ENCODE results near the gene ADCY4. TPM values are rescaled to one million over a fixed set of nuclear protein-coding genes. Genes with fewer than 3 reads are reported as not detected.
A peak's percentile ranks its signal among the peaks of the same experiment; 100 is the strongest.

Gene ADCY4
- total and polyA plus RNA-seq, 2 of the 13 experiments (the other 11 are each of a cell fraction or from before 2014, with no cell fraction given), result 0.03 TPM; not detected in 1

GRCh38 chr14:24315807-24316596 lies 18.9 kb downstream of the ADCY4 start (continued):
- TF ChIP-seq, protein P1, sequence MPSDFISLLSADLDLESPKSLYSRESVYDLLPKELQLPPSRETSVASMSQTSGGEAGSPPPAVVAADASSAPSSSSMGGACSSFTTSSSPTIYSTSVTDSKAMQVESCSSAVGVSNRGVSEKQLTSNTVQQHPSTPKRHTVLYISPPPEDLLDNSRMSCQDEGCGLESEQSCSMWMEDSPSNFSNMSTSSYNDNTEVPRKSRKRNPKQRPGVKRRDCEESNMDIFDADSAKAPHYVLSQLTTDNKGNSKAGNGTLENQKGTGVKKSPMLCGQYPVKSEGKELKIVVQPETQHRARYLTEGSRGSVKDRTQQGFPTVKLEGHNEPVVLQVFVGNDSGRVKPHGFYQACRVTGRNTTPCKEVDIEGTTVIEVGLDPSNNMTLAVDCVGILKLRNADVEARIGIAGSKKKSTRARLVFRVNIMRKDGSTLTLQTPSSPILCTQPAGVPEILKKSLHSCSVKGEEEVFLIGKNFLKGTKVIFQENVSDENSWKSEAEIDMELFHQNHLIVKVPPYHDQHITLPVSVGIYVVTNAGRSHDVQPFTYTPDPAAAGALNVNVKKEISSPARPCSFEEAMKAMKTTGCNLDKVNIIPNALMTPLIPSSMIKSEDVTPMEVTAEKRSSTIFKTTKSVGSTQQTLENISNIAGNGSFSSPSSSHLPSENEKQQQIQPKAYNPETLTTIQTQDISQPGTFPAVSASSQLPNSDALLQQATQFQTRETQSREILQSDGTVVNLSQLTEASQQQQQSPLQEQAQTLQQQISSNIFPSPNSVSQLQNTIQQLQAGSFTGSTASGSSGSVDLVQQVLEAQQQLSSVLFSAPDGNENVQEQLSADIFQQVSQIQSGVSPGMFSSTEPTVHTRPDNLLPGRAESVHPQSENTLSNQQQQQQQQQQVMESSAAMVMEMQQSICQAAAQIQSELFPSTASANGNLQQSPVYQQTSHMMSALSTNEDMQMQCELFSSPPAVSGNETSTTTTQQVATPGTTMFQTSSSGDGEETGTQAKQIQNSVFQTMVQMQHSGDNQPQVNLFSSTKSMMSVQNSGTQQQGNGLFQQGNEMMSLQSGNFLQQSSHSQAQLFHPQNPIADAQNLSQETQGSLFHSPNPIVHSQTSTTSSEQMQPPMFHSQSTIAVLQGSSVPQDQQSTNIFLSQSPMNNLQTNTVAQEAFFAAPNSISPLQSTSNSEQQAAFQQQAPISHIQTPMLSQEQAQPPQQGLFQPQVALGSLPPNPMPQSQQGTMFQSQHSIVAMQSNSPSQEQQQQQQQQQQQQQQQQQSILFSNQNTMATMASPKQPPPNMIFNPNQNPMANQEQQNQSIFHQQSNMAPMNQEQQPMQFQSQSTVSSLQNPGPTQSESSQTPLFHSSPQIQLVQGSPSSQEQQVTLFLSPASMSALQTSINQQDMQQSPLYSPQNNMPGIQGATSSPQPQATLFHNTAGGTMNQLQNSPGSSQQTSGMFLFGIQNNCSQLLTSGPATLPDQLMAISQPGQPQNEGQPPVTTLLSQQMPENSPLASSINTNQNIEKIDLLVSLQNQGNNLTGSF (CRISPR knock-in tag; IDR thresholded peaks at IDR 0.05), result peak; percentile 99
- peak; percentile 82; the same call in 1 of the 2 replicates for TF ChIP-seq YEATS2 (CRISPR knock-in tag; IDR thresholded peaks at IDR 0.05; ENCODE audit: borderline replicate concordance)
- TF ChIP-seq RBM22 (optimal IDR thresholded peaks at IDR 0.05; ENCODE audit: low read length), result peak; percentile 77
- TF ChIP-seq ZC3H4 (CRISPR knock-in tag; IDR thresholded peaks at IDR 0.05; ENCODE audit: borderline replicate concordance), result peak; percentile 79; the same call in 1 of the 2 replicates
- peak; percentile 99 for TF ChIP-seq ATF7-NPFF (CRISPR knock-in tag; IDR thresholded peaks at IDR 0.05; ENCODE audit: low read depth)
- peak; percentile 96 for TF ChIP-seq EED (CRISPR knock-in tag; IDR thresholded peaks at IDR 0.05)
- peak; percentile 98 for TF ChIP-seq ZFP37 (CRISPR knock-in tag; IDR thresholded peaks at IDR 0.05; ENCODE audit: borderline replicate concordance)
- TF ChIP-seq, protein P2, sequence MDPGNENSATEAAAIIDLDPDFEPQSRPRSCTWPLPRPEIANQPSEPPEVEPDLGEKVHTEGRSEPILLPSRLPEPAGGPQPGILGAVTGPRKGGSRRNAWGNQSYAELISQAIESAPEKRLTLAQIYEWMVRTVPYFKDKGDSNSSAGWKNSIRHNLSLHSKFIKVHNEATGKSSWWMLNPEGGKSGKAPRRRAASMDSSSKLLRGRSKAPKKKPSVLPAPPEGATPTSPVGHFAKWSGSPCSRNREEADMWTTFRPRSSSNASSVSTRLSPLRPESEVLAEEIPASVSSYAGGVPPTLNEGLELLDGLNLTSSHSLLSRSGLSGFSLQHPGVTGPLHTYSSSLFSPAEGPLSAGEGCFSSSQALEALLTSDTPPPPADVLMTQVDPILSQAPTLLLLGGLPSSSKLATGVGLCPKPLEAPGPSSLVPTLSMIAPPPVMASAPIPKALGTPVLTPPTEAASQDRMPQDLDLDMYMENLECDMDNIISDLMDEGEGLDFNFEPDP (CRISPR knock-in tag; conservative IDR thresholded peaks at IDR 0.05), result no peak
- peak; percentile 69 for TF ChIP-seq ARHGAP35 (CRISPR knock-in tag; IDR thresholded peaks at IDR 0.05; ENCODE audit: borderline replicate concordance)
- peak; percentile 99 for TF ChIP-seq BORCS8-MEF2B (CRISPR knock-in tag; IDR thresholded peaks at IDR 0.05)
- TF ChIP-seq FOSL2 (CRISPR knock-in tag; IDR thresholded peaks at IDR 0.05), result peak; percentile 55
- TF ChIP-seq KDM5A (IDR thresholded peaks at IDR 0.05; ENCODE audit: borderline replicate concordance, low read length), result no peak
- TF ChIP-seq ZNF878 (CRISPR knock-in tag; IDR thresholded peaks at IDR 0.05), result no peak
- TF ChIP-seq HOXA7 (CRISPR knock-in tag; IDR thresholded peaks at IDR 0.05), result no peak
- no peak for TF ChIP-seq MATR3 (CRISPR knock-in tag; IDR thresholded peaks at IDR 0.05)
- TF ChIP-seq KLF16 (CRISPR knock-in tag; IDR thresholded peaks at IDR 0.05), result peak in 1 of 2 experiments; percentile 95; a peak in 2 of 4 replicates
- TF ChIP-seq SKI (IDR thresholded peaks at IDR 0.05; ENCODE audit: partially characterized antibody), result peak; percentile 52
- no peak for TF ChIP-seq ZNF670 (CRISPR knock-in tag; IDR thresholded peaks at IDR 0.05; ENCODE audit: borderline replicate concordance)
- no peak for TF ChIP-seq ZNF460 (CRISPR knock-in tag; IDR thresholded peaks at IDR 0.05; ENCODE audit: borderline replicate concordance)
- TF ChIP-seq GABPB1 (CRISPR knock-in tag; IDR thresholded peaks at IDR 0.05), result peak; percentile 94

Measured in HepG2 (cell line).